Amygdala (tissue), 56 donors: Measurements from ENCODE around the gene TAL1.
A peak's percentile ranks its signal among the peaks of the same experiment; 100 is the strongest.

ENCODE experiments used
- DNase-seq, 56 donors: peaks; one replicate each; lab custom pipeline; 2025; lab: John Stamatoyannopoulos, UW

The TAL1 gene

GRCh38 chr1:47189844-47190508 is 42.0 kb downstream of the TAL1 start, which contains the start of gene PDZK1IP1:
Gene PDZK1IP1, minus strand, starts transcription at chr1:47190036. Its CDS starts 104 bp downstream, at chr1:47189932.
- DNase-seq: peak in 19 of 56 donors; percentile 7 to 60 (median 30)

GRCh38 chr1:47188791-47189785 is 42.9 kb downstream of the TAL1 start:
- DNase-seq: no peak

GRCh38 chr1:47187926-47188250 is 44.1 kb downstream of the TAL1 start:
- DNase-seq: no peak

GRCh38 chr1:47187231-47187925 is 44.6 kb downstream of the TAL1 start:
- DNase-seq: no peak

- DNase-seq: no peak
Observed at GRCh38 chr1:47186267-47187185, 45.5 kb downstream of the TAL1 start.

GRCh38 chr1:47184822-47185677 is 47.0 kb downstream of the TAL1 start:
- DNase-seq: no peak

- DNase-seq: no peak
Observed at GRCh38 chr1:47184090-47184821, 47.8 kb downstream of the TAL1 start.

GRCh38 chr1:47183308-47184089 is 48.5 kb downstream of the TAL1 start:
- no peak for DNase-seq

GRCh38 chr1:47182676-47183235 is 49.3 kb downstream of the TAL1 start:
- DNase-seq: peak in 4 of 56 donors; percentile 6 to 39 (median 24)

- no peak for DNase-seq
Observed at GRCh38 chr1:47181955-47182675, 49.9 kb downstream of the TAL1 start.

- DNase-seq: no peak
Observed at GRCh38 chr1:47181095-47181954, 50.7 kb downstream of the TAL1 start.

GRCh38 chr1:47180603-47181094 is 51.4 kb downstream of the TAL1 start:
- no peak for DNase-seq

GRCh38 chr1:47179988-47180563 is 51.9 kb downstream of the TAL1 start:
- no peak for DNase-seq

GRCh38 chr1:47179017-47179987 is 52.7 kb downstream of the TAL1 start:
- DNase-seq: peak in 52 of 56 donors; percentile 20 to 88 (median 70)
